SH-SY5Y (cell line): ENCODE data around the gene TSPAN19.

Experiments
- GATA2 ChIP-seq: IDR thresholded peaks from 2 replicates; pipeline ENCODE4 v1.6.1; 2011; ENCODE audit warnings: mild to moderate bottlenecking, low read depth, low read length
- GATA3 ChIP-seq: IDR thresholded peaks from 2 replicates; pipeline ENCODE4 v1.6.1; 2011; ENCODE audit warnings: low read depth, mild to moderate bottlenecking, low read length, moderate library complexity

The TSPAN19 gene

GRCh38 chr12:85036234-85036707 is at the start of gene TSPAN19, which contains the start of gene LRRIQ1:
TSS of gene TSPAN19 (minus strand) at chr12:85036277. CDS start at chr12:85029946, 6,331 bp downstream.
TSS of gene LRRIQ1 (plus strand) at chr12:85036351. CDS start at chr12:85038177, 1,826 bp downstream.
- no peak for TF ChIP-seq GATA3
- TF ChIP-seq GATA2: no peak

DNA sequence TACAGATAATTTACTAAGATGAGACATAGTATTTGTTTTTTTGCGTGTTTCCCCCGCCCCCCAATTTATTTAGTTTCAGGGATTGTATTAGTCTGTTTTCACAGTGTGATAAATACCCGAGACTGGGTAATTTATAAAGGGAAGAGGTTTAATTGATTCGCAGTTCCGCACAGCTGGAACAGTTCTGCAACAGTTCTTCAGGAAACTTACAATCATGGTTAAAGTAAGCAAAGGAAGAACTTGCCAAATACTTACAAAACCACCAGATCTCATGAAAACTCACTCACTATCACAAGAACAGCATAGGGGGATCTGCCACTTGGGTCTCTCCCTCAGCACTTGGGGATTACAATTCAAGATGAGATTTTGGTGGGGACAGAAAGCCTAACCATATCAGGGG is 49.0 kb upstream of the TSPAN19 start:
- no peak for TF ChIP-seq GATA2
- no peak for TF ChIP-seq GATA3

- TF ChIP-seq GATA2 (no peak), GATA3 (no peak)
These were observed 40.8 kb upstream of the TSPAN19 start for GRCh38 chr12:85076688-85077430.

- no peak for TF ChIP-seq GATA2
- no peak for TF ChIP-seq GATA3
These were observed 36.7 kb upstream of the TSPAN19 start for GRCh38 chr12:85072826-85073225.

GRCh38 chr12:85065837-85066482 is 29.9 kb upstream of the TSPAN19 start:
- peak; percentile 90 for TF ChIP-seq GATA2
- TF ChIP-seq GATA3: peak; percentile 87

DNA sequence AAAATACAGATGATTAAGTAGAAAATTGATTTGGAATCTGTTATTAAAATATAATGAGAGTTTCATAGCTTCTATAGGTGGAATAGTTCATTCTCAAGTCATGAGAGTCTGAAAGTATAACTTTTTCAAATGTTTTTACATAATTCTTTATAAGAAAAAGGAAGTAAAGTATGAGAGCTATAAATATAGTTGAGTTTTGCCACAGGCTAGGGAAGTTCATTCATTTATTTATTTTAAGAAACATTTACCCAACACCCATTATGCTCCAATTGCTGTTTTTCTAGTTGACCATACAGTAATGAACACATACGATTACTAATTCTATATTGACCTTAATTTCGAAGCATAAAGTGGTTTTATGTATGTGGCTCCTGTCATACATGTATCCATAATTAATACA is 24.8 kb upstream of the TSPAN19 start:
- TF ChIP-seq GATA2 (no peak), GATA3 (no peak)

DNA sequence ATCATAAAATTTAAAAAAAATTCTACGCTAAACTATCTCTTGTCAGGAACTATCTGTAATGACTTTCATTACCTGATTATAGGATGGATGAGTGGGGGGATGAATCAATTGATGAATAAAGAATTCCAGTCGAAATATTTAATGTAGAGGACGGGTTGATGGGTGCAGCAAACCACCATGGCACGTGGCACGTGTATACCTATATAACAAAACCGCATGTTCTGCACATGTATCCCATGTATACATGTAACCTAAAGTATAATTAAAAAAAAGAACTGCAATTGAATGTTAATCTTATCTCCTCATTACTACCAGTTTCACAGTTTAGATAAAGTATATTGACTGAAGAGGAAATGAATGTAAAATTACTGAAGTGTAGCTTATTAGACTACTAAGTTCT is 23.5 kb upstream of the TSPAN19 start:
- no peak for TF ChIP-seq GATA2

DNA sequence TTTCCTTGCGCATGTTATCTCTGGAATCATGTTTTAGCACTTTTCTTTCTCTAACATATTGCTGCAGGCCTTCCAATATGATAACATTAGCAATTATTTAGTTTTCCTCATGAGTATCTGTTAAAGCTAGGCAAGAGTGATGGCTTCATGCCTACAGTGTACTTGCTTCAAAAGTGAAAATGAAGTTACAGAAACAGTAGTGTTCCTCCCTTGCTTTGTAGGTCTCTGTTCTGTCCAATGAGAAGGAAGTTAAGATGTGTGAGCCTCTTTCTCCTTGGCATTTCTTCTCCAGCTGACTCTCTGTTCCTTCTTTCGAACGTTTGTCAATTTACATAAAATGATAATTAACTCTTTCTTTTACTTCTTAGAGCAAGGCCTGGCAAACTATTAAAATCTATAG is 22.3 kb upstream of the TSPAN19 start:
- no peak for TF ChIP-seq GATA2
- TF ChIP-seq GATA3: no peak

GRCh38 chr12:85057370-85057963 is 21.4 kb upstream of the TSPAN19 start:
- TF ChIP-seq GATA2 (no peak), GATA3 (no peak)

DNA sequence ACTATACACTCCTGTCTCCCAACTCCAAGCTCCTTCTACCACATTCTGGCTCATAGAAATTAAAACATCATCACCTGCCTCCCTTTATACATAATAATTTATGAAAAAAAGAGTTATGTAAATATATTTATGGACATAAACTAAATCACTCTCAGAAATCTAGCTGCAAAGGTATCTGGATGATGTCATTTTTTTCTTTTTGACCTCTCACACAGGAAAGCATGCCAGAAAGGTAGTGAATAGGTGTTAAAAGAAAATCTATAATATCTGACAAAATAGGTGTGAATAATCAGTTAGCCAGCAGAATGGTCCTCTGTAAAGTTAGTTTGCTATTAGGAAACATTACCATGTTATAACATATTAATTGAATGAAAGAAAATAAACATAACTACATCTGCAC is 7.8 kb upstream of the TSPAN19 start:
- TF ChIP-seq GATA3: no peak

GRCh38 chr12:85041395-85041794 is 5.3 kb upstream of the TSPAN19 start:
- no peak for TF ChIP-seq GATA3
- TF ChIP-seq GATA2: no peak

- TF ChIP-seq GATA3: no peak
- TF ChIP-seq GATA2: no peak
These were observed 656 bp upstream of the TSPAN19 start for GRCh38 chr12:85036733-85037132.

GRCh38 chr12:85029456-85029855 is 6.6 kb downstream of the TSPAN19 start:
- TF ChIP-seq GATA3 (no peak), GATA2 (no peak)

GRCh38 chr12:85018098-85018497 is 18.0 kb downstream of the TSPAN19 start:
- TF ChIP-seq GATA3 (no peak), GATA2 (no peak)

DNA sequence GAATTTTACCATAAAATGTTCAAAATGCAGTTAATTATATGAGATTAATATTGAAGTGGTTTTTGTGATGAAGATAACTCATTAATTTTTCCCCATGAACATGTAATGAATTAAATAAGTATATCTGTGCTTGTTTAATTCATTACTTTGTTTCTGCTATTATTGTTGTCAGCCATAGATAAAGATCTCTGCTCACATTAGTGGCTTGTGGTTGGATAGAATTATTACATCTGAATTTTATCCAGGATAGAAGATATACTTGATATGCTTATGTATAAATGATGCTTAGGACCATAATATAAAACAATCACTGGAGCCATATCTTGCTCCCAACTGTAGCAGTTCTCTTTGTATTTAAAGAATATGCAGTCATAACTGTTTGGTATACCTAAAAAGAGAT is 18.5 kb downstream of the TSPAN19 start:
- peak; percentile 69 for TF ChIP-seq GATA3
- no peak for TF ChIP-seq GATA2
